CD4-positive, alpha-beta T cell treated with Interleukin-12 subunit alpha and Interleukin-12 subunit beta, for 1 hour (primary cell): Measurements from ENCODE around the gene GRIK5.
"Not testable (repeated sequence)": the region's sequence is repeated elsewhere in the genome, so short reads cannot be mapped to it uniquely, and the experiment has no call there.

ENCODE experiments used
- DNase-seq: peaks from one replicate; pipeline ENCODE4 v3.0.0-alpha.2; 2020

Gene GRIK5

DNA sequence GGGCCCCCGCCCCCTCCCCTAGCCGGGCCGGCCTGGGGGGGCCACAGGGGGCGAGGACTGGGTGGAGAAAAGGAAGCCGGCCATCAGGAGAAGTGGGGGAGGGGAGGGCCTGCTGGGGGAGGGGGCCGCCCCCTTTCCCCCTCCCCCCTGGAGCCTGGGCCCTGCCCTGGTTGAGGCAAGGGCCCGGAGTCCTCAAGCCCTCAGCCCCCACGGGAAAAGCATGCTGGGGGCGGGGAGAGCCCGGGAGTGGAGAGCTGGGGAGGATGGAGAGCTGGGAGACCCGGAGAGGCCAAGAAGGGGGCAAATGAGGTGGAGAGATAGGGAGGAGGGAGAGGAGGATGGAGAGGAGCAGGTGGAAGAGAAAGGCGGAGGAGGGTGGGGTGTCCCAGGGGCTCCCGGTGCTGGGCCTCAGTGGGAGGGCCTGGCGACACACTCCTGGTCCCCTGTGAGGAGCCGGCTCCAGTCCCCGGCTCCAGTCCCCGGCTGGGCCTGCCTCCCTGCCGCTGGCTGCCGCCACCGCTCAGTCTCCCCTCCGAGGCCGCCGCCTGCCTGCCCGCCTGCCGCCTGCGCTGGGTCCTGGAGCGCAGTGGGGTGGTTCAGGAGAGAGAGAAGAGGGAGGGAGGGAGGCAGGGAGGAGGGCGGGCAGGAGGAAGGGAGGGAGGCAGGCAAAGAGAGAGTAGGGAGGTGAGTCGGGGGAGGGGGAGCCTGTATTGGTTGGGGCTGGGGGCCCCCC, at the start of gene GRIK5:
TSS of gene GRIK5 (minus strand) at position 588 of the 733 bp plus-strand sequence. CDS start 4,436 bp downstream, outside the sequence.
- no peak for DNase-seq

GRCh38 chr19:42117076-42117475, 47.1 kb upstream of the GRIK5 start:
- no peak for DNase-seq

GRCh38 chr19:42116308-42117075, 46.5 kb upstream of the GRIK5 start:
- no peak for DNase-seq

DNA sequence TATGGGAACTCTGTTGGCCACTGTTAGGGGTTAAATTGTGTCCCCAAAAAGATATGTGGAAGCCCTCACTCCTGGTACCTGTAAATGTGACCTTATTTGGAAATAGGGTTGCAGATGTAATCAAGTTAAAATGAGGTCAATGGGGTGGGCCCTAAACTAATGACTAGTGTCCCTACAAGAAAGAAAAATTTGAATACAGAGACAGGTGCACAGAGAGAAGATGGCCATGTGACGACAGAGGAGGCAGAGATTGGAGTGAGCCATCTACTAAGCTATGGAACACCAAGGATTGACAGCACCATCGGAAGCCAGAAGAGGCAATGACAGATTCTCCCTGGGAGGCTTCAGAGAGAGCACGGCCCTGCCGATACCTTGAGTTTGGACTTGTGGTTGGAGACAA, 45.7 kb upstream of the GRIK5 start:
- no peak for DNase-seq

DNA sequence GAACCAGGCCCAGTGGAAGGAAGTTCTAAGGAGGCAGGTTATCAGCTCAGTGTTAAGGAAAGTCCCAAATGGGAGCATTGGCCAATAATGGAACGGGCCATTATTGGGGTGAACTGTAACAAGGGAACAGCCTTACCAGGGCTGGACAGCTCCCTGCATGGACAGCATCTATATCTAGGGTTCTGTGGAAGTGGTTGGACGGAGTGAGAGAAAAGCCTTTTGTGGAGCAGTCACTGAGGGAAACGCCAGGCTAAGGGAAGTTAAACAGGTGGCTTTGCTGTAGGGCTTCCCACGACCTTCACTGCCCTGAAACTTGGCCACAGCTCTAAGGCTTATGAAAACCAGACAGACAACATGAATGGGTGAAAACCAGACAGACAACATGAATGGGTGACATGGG, 45.2 kb upstream of the GRIK5 start:
- no peak for DNase-seq

- DNase-seq: no peak
Measured at GRCh38 chr19:42114412-42114811, 44.4 kb upstream of the GRIK5 start.

GRCh38 chr19:42113641-42114348, 43.8 kb upstream of the GRIK5 start:
- no peak for DNase-seq

GRCh38 chr19:42111811-42112210, 41.8 kb upstream of the GRIK5 start:
- DNase-seq: no peak

GRCh38 chr19:42111384-42111783, 41.4 kb upstream of the GRIK5 start:
- DNase-seq: no peak

DNA sequence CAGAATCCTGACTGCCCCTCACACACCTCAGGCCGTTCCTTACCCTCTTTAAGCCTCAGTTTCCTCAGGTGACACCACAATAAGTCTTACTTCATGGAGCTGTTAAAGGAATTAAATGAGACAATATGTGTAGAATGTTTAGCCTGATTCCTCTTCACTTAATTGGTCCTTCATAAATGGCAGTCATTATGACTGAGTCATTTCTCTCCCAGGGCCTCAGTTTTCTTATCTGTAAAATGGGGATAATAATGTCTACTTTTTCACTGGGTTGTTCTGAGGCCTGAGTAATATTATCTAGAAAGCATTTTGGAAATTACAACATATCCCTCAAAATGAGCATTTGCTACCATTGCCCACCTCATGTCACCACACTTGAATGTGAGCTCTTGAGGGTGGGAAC, 40.7 kb upstream of the GRIK5 start:
- DNase-seq: no peak

DNA sequence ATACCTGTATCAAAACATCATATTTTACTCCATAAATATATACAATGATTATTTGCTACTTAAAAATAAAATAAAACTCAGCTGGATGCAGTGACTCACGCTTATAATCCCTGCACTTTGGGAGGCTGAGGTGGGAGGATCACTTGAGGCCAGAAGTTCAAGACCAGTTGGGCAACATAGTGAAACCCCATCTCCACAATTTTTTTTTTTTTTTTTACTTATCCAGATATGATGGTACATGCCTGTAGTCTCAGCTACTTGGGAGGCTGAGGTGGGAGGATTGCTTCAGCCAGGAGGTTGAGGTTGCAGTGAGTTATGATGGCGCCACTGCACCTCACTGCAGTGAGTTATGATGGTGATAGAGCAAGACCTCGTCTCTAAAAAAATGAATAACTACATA, 39.9 kb upstream of the GRIK5 start:
- no peak for DNase-seq

GRCh38 chr19:42108527-42109389, 38.8 kb upstream of the GRIK5 start:
- peak; percentile 91 for DNase-seq

DNA sequence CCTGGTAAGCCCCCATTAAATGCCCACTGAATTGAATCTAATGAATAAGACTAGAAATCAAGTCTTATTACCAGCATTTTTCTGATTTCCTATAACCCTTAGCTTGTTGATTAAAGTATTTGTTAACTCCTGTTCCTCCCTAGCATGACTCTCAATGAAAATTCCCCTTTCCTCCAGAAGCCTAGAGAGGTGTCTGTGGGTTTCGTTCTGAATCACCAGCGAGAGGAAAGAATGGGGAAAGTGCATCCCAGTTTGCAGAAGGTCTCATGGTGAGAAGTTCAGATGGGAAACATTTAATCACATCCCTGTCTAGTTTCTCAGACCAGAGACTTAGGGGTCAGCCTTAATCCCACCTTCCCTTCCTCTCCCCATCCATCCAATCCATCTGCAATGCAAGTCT, 35.4 kb upstream of the GRIK5 start:
- no peak for DNase-seq

- DNase-seq: no peak
Measured at GRCh38 chr19:42102877-42103276, 32.9 kb upstream of the GRIK5 start.

GRCh38 chr19:42100241-42100640, 30.2 kb upstream of the GRIK5 start:
- not testable (repeated sequence) for DNase-seq

- no peak for DNase-seq
Measured at GRCh38 chr19:42099336-42099925, 29.4 kb upstream of the GRIK5 start.

DNA sequence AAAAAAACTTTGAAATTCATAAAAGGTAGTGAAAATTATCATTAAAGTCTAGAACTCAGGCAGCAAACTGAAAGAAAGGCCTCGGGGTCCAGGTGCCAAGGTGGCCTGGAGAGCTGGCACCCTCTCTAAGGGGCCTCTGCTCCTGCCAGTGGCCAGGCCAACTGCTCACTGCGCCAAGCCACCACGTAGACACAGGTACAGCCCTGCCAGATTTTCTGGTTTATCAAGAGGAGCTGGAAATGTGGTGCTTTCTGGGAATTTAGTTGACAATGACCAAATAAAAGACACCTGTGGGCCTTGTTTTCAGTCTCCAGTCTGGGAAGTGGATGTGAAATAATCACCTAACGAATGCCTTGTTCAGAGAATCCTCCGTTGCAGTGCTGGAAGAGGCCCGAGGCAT, 28.8 kb upstream of the GRIK5 start:
- DNase-seq: no peak

DNA sequence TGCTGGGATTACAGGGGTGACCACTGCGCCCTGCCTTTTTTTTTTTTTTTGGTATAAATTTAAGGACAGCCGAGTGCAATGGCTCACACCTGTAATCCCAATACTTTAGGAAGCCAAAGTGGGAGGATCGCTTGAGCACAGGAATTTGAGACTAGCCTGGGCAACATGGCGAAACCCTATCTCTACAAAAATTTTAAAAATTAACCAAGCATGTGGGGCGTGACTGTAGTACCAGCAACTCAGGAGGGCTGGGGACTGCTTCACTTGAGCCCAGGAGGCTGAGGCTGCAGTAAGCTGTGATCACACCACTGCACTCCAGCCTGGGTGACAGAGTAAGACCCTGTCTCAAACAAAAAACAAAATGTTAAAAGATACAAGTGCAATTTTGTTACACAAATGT, 27.5 kb upstream of the GRIK5 start:
- DNase-seq: no peak

DNA sequence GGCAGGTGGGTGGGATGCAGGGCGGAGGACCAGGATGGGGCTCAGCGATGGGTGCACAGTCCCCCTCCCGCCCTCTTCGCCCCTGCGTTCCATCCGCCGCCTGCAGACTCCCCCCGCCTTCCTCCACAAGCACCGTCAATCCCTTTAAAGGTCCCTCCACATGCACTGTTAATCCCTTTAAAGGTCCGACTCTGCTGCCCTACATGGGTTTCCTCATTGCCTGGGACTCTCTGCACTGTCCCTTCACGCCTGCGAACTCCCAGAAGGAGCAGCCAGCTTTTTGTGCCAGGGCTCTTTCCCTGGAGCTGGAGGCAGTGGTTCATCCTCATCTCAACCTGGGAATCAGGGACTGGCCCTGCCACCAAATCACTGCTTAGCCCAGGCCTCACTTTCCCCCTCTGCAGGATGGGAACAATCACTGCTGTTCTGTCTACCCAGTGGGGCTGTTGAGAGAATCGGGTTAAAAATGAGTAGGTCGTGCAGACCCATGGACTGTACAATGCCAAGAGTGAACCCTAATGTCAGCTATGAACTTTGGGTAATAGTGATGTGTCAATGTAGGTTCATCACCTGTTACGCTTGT, 26.3 kb upstream of the GRIK5 start:
- no peak for DNase-seq

DNA sequence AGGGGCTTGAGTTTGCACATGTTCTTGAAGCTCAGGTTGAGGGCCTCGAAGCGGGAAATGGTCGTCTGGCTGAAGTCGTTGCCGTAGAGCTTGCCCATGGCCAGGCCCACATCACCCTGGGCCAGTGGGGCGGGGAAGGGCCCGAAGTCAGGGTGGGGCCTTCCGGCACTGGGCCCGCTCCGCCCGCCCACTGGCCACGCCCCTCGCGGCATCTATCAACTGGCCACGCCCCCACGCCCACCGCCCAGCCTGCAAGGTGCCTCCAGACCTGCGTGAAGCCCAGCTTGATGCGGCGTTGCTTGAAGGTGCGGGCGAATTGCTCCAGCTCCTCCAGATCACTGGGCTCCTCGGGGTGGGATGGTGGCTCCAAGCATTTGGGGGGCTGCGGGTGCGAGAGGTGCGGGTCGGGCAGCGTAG, 25.8 kb upstream of the GRIK5 start:
- no peak for DNase-seq

DNA sequence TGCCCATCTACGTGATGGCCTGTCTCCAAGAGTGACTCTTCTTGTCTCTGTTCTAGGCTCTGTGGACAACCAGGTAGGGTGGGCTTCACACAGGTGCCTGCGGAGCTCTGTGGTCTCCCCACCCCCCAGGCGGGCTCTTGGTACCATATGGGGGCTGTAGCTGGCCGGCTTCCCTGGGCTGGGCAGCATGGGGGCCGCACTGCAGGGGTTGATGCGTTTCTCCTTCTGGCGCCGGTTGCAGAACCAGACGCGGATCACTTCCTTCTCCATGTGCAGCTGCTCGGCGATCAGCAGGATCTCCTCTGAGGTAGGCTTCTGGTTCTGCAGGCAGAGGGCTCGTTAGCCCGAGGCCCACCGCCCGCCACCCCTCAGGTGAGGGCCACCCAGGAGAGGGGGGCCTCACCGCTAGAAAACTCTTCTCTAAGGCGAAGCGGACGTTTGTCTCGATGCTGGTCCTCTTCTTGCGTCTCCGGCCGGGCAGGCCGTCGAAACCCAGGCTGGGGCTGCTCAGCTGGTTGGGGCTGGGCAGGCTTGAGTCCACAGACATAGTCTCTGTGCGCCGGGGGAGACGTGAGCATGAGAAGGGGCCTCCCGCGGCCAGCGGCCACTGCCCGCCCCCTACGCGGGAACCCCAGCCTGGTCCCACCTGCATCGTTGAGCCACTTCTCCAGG, 25.3 kb upstream of the GRIK5 start:
- no peak for DNase-seq
